ENCODE measurements around the gene CLIC3. TPM values are rescaled to one million over a fixed set of nuclear protein-coding genes. Genes with fewer than 3 reads are reported as not detected.
A peak's percentile ranks its signal among the peaks of the same experiment; 100 is the strongest.
"Not testable (repeated sequence)": the region's sequence is repeated elsewhere in the genome, so short reads cannot be mapped to it uniquely, and the experiment has no call there.

Gene CLIC3
- total RNA-seq, 2 donors from 2014 or later = 1.9 to 3.8 TPM

DNA sequence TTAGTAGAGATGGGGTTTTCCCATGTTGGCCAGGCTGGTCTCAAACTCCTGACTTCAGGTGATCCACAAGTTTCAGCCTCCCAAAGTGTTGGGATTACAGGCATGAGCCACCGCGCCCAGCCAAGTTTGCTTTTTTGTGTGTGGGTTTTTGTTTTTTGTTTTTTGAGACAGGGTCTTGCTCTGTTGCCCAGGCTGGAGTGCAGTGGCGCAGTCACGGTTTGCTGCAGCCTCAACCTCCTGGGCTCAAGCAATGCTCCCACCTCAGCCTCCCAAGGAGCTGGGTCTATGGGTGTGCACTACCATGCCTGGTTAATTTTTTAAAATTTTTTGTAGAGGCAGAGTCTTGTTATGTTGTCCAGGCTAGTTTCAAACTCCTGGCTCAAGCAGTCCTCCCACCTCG is 37.1 kb upstream of the CLIC3 start:
- intact Hi-C loops (cut with DNase I) = loop anchor here in 1 of 2 donors (10.0 kb wide), 1 partner anchor 189 kb away; the partner anchor contains the start of genes AJM1 and PHPT1
- not testable (repeated sequence) for DNase-seq (ENCODE audit: low spot score)

DNA sequence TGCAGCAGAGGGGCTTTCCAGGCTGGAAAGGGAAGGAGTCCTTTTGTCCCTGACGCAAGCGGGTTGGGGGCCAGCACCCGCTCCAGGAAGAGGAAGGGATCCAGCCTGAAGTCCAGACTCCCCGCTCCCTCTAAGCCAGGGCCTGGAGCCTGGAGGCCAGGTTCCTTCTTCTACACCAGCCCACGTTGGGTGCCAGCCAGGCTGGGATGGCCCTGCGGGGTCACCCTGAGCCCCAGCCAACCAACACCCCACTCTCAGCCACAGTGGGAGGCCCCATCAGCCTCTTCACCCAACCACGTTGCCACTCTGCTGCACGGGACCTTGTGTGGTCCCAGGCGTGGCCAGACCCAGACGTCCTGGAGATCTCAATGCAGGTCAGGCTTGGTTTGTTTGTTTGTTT is 36.5 kb upstream of the CLIC3 start:
- peak; percentile 93 for DNase-seq (ENCODE audit: low spot score)
- intact Hi-C loops (cut with DNase I) = loop anchor here in 1 of 2 donors (10.0 kb wide), 1 partner anchor 188 kb away; the partner anchor contains the start of genes AJM1 and PHPT1

DNA sequence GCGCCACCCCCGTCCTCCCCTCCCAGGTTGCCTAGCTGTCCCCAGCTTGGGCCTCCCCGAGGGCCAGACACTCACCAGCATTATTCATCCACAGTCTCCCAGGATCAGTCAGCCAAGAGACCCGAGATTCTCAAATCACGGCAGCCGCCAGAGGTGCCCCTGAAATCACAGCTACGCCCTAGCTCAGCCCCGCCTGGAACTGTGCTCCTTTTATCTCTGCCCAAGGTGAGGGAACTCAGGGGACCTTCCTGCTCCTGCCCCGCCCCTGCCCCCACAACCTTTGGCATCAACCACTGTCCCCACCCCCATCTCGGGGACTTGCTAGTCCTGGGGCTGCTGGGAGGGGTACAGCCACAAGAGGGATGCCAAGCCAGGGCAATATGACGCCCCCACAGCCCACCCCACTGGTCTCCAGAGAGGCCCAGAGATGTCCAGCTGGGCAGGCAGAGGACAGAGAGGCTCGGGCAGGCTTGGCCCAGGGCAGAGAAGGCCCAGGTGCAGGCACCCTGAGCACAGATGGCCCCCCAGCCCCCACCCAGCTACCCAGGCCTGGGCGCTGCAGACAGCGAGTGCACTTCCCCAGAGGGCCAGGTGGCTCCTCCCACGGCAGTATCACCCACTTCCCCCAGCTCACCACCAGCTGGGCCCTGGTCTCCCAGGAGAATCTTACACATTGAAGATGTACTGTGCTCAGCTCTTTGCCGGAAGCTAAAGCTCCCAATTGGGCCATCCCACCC is 35.7 kb upstream of the CLIC3 start, which contains the start of gene FUT7:
Gene FUT7 (minus strand): TSS at position 185 of the 737 bp plus-strand sequence. CDS start 97 bp downstream, at position 88.
- no peak for DNase-seq (ENCODE audit: low spot score)
- intact Hi-C loops (cut with DNase I) = loop anchor here in 1 of 2 donors (10.0 kb wide), 1 partner anchor 187 kb away; the partner anchor contains the start of genes AJM1 and PHPT1

DNA sequence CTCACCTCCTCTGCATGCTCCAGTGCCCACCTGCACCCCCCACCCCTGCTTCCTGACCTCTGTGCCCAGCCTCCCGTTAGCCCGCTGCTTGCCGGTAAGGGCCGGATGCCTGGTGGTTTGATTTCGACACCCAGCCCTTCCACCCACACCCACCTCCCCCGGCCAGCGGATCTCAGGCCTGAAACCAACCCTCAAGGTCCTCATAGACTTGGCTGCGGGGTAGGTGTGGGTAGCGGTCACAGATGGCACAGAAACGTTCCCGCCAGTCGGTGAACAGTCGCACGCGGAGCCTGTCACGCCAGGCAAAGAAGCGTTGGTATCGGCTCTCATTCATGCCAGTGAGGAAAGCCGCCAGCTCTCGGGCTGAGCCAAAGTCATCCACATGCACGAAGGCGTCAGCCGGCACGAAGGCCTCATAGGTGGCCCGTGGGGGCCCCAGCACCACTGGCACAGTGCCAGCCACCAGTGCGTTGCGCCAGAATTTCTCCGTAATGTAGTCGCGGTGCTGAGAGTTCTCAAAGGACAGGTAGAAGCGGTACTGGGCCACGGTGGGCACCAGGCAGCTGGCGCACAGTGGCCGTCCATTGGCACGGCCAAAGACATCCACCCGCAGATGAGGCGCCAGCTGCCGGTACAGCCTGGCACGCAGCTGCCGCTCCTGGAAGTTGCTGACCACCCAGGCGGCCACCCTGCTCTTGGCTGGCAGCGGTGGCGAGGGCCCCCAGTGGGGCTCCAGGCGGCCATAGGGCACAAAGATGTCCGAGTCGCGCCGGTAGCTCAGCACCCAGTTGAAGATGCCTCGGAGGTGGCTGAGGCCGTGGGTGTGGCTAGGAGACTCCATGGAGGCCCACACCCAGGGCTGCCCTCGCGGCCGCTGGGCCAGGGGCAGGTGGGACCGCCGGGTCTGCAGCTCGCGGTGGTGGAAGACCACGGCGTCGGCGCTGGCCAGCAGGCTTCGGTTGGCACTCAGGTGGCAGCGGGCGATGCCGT is 34.5 kb upstream of the CLIC3 start:
- DNase-seq (ENCODE audit: low spot score) = no peak
- intact Hi-C loops (cut with DNase I) = loop anchor here in 1 of 2 donors (10.0 kb wide), 1 partner anchor 186 kb away; the partner anchor contains the start of genes AJM1 and PHPT1

DNA sequence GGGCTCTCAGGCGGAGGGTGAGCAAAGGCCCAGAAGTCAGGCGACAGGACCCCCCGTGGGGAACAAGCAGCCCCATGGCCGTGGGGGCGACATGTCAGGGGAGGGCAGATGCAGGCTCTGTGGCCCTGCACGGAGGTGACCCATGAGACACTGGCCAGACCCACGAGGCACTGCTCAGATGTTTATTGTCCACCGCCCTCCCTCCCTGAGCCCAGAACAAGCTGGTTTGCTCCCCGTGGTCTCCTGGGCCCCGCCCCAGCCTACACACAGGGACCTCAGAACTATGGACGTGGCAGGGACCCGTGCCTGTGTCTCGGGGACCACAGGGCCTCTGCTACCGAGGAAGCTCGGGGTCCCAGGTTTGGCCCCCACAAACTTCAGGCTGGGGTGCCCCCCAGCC is 33.6 kb upstream of the CLIC3 start:
- intact Hi-C loops (cut with DNase I) = loop anchor here in 1 of 2 donors (10.0 kb wide), 1 partner anchor 185 kb away; the partner anchor contains the start of genes AJM1 and PHPT1
- no peak for DNase-seq (ENCODE audit: low spot score)

DNA sequence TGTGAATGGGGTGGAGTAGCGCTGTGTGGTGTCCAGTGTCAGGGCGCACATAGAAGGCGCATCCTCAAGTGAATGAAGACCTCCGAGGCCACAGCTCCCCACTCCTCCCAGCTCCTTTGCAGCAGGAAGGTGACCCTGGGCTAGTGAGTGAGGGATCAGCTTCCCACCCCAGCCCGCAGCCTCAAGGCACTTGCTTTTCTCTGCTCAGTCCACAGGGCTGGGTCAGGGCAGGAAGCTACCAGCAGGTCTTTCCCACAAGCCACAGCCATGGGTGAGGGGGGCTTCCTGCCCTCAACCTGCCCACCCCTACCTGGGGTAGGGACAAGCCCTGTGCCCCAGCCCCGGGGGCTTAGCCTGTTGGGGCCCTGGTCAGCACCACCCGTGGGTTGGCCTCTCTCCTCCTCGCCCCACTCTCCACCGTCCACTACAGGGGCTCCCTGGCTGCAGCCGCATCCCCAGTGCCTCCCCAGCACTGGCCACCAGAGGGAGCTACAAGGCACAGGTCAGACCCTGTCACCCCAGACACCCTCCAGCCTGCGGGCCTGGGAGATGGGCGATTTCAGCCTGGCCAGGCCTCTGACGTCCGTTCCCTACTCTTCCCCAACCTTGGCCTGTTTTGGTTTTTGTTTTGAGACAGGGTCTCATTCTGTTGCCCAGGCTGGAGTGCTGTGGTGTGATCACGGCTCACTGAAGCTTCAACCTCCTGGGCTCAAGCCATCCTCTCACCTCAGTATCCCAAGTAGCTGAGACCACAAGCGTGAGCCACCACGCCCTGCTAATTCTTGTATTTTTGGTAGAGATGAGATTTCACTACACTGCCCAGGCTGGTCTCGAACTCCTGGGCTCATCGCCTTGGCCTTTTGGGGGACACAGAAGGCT is 32.9 kb upstream of the CLIC3 start:
- intact Hi-C loops (cut with DNase I) = loop anchor here in 1 of 2 donors (5.0 kb wide), 1 partner anchor 242 kb away; no protein-coding TSS in a partner anchor
- peak; percentile 95 for DNase-seq (ENCODE audit: low spot score)

DNA sequence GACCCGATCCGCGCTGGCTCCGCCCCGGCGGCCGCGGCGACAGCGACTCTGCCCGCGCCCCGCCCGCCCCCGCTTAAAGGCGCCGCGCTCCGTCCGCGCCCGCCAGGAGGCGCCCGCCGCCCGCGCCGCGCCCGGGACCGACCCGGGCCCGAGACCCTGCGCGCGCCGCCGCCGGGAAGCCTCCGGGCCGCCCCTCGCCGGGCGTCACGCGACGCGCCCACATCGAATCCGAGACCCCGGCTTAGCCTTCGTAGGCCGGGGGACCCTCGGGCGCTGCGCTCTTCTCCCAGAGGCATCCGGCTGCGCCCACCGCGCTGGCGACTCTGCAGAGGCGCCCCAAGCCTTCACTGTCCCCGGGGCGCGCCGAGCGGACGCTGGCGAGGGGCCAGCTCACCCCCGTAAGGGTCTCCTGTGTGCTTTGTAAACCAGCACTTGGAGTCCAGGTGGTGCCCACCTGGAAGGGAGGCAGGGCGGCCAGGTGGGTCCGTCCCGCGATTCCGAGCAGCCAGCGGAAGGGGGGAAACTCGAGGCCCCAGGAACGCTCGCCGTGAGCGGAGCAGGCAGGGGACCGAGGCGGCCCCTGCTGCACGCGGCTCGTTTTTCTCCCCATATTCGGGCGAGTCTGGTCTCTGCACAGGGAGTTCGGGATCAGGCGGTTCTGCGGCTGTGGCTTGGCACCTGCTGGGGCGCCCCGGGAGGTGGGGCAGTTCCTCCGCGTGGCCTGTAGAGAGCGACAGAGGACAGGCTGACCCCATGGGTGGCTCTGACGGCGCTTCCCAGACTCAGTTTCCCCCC is 32.1 kb upstream of the CLIC3 start:
- intact Hi-C loops (cut with DNase I) = loop anchor here in 1 of 2 donors (5.0 kb wide), 1 partner anchor 241 kb away; no protein-coding TSS in a partner anchor
- DNase-seq (ENCODE audit: low spot score) = no peak

DNA sequence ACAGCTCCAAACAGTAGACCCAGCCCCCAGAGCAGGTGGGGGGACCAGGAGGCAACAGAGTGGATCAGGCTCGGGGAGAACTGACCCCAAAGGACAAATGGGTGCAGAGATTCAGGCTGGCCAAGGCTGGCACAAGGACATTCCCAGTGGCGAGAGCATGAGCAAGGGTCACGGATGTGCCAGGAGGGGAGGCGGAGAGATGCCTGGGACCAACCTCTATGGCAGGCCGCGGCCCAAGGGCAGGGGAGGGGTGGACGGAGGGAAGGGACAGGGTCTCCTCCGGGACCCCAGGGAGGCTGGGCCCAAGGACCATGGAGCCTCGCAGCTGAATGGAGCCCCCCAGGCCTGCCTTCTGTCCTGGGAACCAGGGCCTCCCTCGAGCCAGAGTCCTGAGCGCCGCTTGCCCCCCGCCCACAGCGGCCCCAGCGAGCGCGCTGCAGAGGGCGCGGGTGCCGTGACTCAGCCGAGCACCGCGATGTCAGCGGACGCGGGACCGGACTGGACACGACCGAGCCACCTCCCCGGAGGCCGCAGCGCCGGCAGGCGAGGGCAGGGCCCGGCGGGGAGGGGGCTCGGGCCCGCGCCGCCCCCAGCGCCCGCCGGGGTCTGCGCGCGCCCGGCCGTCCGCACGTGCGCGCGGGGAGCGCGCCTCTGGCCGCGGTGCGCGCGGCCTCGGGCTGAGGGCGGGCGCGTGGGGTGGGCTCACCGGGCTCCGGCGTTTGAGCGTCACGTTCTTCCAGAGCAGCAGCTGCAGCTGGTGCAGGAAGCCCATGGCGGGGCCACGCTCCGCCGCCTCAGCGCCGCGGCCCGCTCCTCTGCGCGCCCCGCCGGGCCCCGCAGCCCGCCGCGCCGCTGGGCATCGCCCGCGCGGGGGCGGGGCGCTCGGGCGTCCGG is 31.2 kb upstream of the CLIC3 start, which contains the start of gene ABCA2:
Gene ABCA2 (minus strand): TSS at position 869 of the 894 bp plus-strand sequence. CDS start 97 bp downstream, at position 772.
- intact Hi-C loops (cut with DNase I) = loop anchor here (2.0 to 5.0 kb wide), 2 partner anchors 240 to 241 kb away; no protein-coding TSS in a partner anchor
- DNase-seq (ENCODE audit: low spot score) = no peak

DNA sequence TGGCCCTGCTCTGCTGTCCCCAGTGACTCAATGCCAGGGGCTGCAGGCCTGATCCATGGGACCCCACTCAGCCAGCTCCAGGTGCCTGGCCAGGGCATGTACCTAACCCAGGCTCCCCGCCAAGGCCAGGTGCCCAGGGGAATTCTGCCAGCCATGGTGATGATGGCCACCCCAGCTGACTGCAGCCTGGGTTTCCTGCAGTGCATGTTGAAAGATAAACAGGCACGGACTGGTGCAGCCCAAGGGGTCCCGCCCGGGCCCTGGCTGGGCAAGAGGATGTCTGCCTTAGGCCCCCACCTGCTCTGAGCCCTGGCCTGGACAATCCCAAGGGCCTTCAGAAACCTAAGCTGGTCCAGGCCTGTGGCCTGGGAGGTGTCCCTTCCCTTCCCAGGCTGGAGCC is 30.5 kb upstream of the CLIC3 start:
- intact Hi-C loops (cut with DNase I) = loop anchor here (2.0 to 5.0 kb wide), 2 partner anchors 240 kb away; no protein-coding TSS in a partner anchor
- no peak for DNase-seq (ENCODE audit: low spot score)

DNA sequence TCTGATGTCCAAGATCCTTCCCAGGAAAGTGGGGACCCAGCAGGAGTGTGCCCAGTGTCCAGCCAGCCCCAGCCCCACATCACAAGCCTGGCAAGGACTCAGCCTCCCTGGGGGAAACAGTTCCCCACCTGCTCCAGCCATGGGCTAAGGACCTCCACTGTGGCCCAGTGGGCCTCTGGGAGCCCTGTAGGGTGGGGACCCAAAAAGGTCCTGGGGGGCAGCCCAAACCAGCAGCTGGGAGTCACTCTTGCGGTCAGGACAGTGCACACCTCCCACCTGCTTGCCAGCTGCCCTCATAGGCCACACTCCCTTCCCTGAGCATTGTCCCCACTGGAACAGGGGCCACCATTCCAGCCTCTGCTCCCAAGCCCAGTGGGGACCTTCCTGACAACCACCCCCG is 30.0 kb upstream of the CLIC3 start:
- intact Hi-C loops (cut with DNase I) = loop anchor here (2.0 to 5.0 kb wide), 2 partner anchors 239 to 240 kb away; no protein-coding TSS in a partner anchor
- DNase-seq (ENCODE audit: low spot score) = no peak

DNA sequence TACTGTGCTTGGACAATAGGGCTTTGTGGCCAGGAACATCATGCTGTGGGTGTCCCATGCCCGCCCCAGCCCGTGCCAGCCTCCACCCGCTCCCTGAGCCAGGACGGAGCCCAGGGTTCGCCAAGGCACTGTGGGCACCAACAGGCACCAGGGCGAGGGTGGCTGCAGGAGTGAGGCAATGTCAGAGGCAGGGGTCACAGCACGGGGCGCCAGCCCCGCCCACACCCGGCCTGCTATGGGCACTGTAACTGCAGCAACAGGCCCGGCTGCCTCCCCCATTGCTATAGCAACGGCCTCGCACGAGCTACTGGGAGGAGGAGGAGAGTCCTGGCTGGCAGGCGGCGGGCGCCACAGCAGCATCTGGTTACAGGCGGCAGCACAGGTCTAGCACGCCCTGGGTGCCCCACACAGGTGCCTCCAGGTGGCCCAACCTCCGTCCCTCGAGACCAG is 29.2 kb upstream of the CLIC3 start:
- intact Hi-C loops (cut with DNase I) = loop anchor here in 1 of 2 donors (5.0 kb wide), 1 partner anchor 238 kb away; no protein-coding TSS in a partner anchor
- DNase-seq (ENCODE audit: low spot score) = no peak

DNA sequence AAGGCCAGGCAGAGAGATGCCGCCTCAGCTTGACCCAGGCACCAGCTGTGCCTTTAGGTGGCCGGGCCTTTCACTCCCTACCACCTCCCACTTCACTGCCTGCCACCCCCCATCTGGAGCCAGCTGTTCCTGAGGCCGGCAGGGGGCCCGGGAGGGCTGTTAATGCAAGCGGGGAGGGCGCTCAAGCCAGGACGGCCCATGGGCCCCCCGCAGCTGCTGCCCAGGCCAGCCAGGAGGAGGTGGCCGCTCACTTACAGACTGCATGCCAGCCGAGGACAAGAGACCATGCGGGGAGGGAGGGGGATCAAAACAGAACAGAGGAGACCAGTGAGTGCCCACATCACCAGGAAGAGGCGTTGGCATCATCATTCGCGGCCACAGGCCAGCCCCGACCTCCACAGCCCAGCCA is 27.2 kb upstream of the CLIC3 start:
- DNase-seq (ENCODE audit: low spot score) = no peak
- intact Hi-C loops (cut with DNase I) = no loop called here

DNA sequence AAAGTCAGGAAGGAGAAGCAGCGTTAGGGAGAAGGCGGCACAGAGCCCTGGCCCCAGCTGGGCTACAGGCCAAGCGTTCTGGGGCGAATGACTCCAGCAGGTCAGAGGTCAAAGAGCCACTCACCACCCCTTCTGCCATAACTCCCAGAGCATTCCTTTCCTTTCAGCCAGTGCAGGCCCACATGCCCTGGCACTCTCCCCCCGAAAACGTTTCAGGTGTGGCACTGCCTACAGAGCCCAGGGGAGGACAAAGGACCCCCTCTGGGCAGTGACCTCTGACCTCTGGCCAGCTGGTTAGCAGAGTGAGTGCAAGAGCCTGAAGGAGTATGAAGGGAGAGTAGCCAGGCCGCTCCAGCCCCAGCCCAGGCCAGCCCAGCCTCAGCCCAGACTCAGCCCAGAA is 26.8 kb upstream of the CLIC3 start:
- DNase-seq (ENCODE audit: low spot score) = no peak
- intact Hi-C loops (cut with DNase I) = no loop called here

DNA sequence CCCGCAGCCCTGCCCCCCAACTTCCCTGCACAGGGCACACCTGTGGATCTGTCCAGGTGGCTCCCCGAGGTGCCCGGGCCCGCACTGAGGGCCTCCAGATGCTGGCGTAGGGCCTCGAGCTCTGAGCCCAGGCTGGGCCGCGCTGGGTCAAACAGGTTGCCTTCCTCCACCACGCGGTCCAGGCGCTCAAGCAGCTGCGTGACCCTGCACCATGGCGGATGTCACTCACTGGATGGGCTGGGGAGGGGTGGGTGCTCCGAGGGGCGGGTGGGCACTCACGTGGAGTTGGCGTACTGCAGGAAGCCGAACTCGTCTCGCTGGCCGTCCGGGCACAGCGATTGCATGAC is 26.3 kb upstream of the CLIC3 start:
- intact Hi-C loops (cut with DNase I) = no loop called here
- no peak for DNase-seq (ENCODE audit: low spot score)

DNA sequence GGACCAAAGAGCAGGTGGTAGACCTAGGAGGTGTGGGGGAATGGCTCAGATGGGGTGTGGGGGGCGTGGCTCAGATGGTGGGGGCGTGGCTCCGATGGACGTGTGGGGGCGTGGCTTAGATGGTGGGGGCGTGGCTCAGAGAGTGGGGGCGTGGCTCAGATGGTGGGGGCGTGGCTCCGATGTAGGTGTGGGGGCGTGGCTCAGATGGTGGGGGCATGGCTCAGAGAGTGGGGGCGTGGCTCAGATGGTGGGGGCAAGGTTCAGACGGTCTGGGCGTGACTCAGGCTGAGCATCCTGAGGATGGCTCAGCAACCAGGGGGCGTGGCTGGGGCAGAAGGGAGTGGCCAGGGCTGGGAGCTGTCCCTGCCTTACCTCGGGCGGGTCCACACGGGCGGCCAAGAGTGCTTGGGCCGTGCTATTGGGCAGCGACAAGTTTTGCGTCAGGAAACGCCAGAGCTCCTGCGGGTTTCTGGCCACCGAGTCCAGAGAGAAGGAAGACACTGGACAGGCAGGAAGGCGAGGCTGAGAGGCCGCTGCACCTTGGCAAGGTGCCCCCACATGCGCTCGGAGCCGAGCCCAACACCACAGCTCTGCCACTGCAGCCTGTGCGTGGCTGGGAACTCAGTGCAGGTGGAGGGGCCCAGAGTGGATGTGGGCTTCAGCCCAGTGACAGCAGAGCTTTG is 25.8 kb upstream of the CLIC3 start:
- intact Hi-C loops (cut with DNase I) = no loop called here
- DNase-seq (ENCODE audit: low spot score) = no peak

DNA sequence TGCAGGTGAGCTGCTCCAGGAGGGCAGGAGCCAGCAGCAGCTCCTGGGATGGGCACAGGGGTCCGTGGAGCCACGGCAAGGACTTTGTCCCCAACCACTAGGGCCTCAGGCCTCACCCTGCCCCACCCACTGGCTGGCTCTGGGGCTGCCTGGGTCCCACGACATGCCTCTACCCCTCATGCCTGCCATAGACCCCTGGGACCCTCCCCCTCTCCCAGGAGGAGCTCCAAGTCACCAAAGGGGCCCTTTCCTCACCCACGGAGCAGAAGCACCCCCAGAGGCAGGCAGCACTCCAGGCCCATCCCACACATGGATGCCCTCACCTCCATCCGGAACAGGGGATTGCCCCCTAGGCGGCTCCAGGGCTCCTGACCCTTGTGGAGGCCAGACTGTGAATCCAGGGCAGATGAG is 25.2 kb upstream of the CLIC3 start:
- no peak for DNase-seq (ENCODE audit: low spot score)
- intact Hi-C loops (cut with DNase I) = no loop called here
